COR-L47 (cell line): Measurements from ENCODE around the gene TNFRSF9.
A peak's percentile ranks its signal among the peaks of the same experiment; 100 is the strongest.
"Not testable (repeated sequence)": the region's sequence is repeated elsewhere in the genome, so short reads cannot be mapped to it uniquely, and the experiment has no call there.

Source experiments
- DNase-seq: peaks from one replicate; lab custom pipeline; 2025; lab: John Stamatoyannopoulos, UW

TNFRSF9 gene

GRCh38 chr1:7940745-7941436, at the start of gene TNFRSF9:
Gene TNFRSF9 (minus strand): TSS chr1:7940839. CDS start chr1:7939994, 845 bp downstream.
- DNase-seq: no peak

DNA sequence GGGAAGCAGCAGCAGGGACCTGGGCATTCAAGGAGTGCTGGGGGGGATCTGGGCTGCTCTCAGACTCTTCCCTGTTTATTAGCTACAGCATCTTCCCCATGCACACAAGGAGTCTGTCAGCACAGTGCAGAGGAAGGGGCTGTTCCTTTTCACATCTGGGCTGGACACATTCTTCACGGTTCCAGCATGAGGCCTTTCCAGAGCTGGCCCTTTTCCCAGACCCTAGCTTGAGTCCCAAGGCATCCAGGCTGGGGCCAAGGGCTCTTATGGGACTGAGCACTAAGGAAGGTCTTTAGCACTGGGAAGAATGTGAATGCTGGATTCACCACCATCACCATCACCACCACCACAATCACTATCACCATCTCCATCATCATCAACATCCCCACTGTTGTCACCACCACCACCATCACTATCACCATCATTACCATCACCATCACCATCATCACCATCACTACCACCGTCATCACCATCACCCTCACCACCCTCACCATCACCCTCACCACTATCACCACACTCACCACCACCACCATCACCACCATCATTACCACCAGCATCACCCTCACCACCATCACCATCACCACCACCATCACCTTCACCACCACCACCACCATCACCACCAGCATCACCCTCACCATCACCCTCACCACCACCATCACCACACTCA, 49.3 kb upstream of the TNFRSF9 start:
- DNase-seq: no peak

DNA sequence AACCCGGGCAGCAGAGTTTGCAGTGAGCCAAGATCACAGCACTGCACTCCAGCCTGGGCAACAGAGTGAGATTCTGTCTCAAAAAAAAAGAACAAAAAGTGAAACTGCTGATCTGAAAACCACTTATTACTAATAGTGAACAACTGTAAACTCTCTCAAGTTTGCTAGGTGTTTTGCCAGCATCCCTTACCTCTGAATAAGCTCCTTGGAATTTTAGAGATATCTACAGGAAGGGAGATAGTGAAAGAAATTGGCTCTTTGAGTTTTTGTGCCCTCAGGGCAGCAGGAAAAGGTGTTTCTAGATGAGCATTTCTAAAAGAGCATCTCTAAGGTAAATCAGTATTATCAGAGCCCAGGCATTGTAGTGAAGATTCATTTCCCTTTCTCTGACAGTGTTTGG, 47.9 kb upstream of the TNFRSF9 start:
- no peak for DNase-seq

GRCh38 chr1:7987528-7987927, 46.9 kb upstream of the TNFRSF9 start:
- DNase-seq: no peak

DNA sequence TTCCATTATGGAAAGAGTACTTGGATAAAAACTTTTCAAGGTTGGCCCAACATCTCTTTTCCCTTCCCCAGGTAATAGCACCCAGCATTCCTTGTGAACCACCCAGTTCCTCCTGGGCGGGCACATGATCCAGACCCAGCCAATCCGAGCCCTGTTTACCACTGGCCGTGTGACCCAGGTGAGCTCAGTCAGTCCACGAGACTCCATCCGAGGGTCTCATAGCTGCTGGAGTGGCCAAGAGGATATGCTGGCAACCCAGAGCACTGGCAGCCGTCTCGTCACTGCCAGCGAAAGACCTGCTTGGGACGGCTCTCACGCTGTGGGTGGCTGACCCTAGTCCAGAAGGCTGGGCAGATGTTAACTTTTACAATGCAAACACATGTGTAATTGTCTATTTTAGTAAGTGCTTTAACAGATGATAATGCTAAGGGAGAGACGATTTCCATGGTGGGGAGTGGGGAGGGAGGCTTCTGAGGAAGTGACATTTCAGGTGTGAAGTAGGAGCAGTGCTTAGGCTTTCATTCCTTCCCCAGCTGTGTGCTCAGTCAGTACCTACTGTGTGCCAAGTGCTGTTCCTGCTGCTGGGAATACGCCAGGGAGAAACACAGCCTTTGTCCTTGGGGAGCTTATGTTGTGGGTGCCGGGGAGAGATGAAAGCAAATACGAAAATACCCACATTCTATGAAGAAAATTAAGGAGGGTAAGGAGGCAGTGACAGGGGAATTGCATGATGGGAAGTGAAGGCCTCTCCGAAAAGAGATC, 45.4 kb upstream of the TNFRSF9 start:
- no peak for DNase-seq

- DNase-seq: no peak
Observed at GRCh38 chr1:7984811-7985210, 44.2 kb upstream of the TNFRSF9 start.

DNA sequence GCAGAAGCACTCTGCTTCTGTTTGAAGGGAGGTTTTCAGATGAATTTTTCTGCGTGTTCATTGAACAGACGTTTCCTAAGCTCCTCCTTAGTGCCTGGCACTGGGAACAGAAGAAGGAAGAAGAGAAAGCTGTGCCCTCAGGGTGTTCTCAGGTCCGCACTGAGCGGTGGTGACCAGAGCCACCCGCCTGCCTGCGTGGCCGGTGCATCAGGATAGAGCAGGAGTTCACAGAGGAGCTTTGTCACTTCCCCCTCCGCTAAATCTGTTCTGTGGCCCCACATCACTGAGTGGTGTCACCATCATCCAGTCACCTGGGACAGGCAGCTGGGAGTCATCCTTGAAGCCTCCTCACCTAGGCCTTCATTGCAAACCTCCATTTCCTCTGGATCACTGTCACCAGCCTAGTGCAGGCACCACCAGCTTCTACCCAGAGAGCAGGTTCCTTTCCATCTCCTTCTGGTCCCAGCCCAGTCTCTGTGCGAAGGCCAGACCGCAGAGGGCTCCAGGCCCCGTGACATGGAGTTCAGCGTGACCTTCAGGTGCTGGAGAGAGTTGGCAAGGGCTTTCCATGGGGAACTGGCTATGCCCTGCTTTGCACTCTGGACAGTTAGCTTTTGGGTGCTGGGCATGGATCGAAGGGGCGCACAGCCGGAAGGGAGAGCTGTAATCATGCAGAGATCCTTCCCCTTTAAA, 42.6 kb upstream of the TNFRSF9 start:
- DNase-seq: no peak

- no peak for DNase-seq
Observed at GRCh38 chr1:7980984-7981383, 40.3 kb upstream of the TNFRSF9 start.

- DNase-seq: peak; percentile 57
Observed at GRCh38 chr1:7975212-7975865, 34.7 kb upstream of the TNFRSF9 start.

GRCh38 chr1:7973086-7973485, 32.4 kb upstream of the TNFRSF9 start:
- DNase-seq: no peak

DNA sequence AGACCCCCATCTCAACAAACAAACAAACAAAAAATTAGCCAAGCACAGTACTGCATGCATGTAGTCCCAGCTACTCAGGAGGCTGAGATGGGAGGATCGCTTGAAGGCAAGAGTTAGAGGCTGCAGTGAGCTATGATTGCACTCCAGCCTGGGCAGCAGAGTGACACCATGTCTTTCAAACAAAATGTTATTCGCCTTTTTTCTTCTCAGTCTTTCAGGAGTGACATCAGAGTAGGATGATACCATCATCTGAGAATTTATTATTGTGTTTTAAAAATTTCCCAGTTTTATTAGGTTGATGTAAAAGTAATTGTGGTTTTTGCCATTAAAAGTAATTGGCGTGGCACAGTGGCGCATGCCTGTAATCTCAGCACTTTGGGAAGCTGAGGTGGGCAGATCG, 31.6 kb upstream of the TNFRSF9 start:
- DNase-seq: no peak

GRCh38 chr1:7971024-7971423, 30.4 kb upstream of the TNFRSF9 start:
- DNase-seq: no peak

GRCh38 chr1:7970246-7970645, 29.6 kb upstream of the TNFRSF9 start:
- no peak for DNase-seq

GRCh38 chr1:7967651-7968050, 27.0 kb upstream of the TNFRSF9 start:
- DNase-seq: no peak

- DNase-seq: no peak
Observed at GRCh38 chr1:7967196-7967595, 26.6 kb upstream of the TNFRSF9 start.

DNA sequence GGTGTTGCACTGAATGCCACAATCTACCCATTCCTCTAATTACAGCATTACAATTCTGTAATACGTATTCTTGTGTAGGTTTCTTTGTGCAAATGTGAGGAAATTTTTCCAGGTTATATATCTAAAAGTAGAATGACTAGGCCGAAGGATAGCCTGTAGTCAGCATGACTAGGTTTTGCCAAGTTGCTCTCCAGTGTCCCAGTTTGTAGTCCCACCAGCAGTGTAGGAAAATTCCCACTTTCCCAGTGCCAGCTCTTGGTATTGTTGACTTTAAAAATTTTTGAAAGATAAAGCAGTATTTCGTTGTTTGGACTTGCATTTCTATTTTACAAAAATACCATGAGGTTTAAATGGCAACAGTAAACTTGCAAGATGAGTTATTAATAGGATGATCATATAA, 23.8 kb upstream of the TNFRSF9 start:
- no peak for DNase-seq

GRCh38 chr1:7963841-7964240, 23.2 kb upstream of the TNFRSF9 start:
- DNase-seq: not testable (repeated sequence)

- not testable (repeated sequence) for DNase-seq
Observed at GRCh38 chr1:7963378-7963730, 22.7 kb upstream of the TNFRSF9 start.

- no peak for DNase-seq
Observed at GRCh38 chr1:7962636-7963377, 22.2 kb upstream of the TNFRSF9 start.

GRCh38 chr1:7962014-7962335, 21.3 kb upstream of the TNFRSF9 start:
- no peak for DNase-seq

- DNase-seq: peak; percentile 98
Observed at GRCh38 chr1:7961216-7962013, 20.8 kb upstream of the TNFRSF9 start, which contains the start of gene PARK7. Gene PARK7 (plus strand): TSS chr1:7961711. CDS start chr1:7962786, 1,075 bp downstream.
